Neural cell (in vitro differentiated cells): ENCODE measurements around the gene GK. TPM values are rescaled to one million over a fixed set of nuclear protein-coding genes. Genes with fewer than 3 reads are reported as not detected.
"Not testable (repeated sequence)": the region's sequence is repeated elsewhere in the genome, so short reads cannot be mapped to it uniquely, and the experiment has no call there.

Experiments used
- H2AFZ ChIP-seq: fragments of 200-600, 300-800 bp; sonication (generic), shearing (Covaris generic); 2 replicates; pipeline ENCODE4 v1.6.0; 2014; ENCODE audit warnings: low read depth, mild to moderate bottlenecking, antibody characterized with exemption, low read length, moderate library complexity
- H3F3A ChIP-seq: fragments of 200-600 bp; shearing (Covaris generic); 2 replicates; pipeline ENCODE4 v1.6.1; 2016; ENCODE audit warnings: mild to moderate bottlenecking, moderate library complexity, mixed read lengths, antibody characterized with exemption, low read length; ENCODE audit not compliant: insufficient read depth, poor library complexity, severe bottlenecking
- H3K27ac ChIP-seq: fragments of 200-600, 300-800 bp; sonication (generic), shearing (Covaris generic); 2 replicates; pipeline ENCODE4 v1.5.1; 2014; ENCODE audit warnings: mild to moderate bottlenecking, low read length, moderate library complexity
- H3K27me3 ChIP-seq: fragments of 300-800, 200-600 bp; sonication (generic), shearing (Covaris generic); 2 replicates; pipeline ENCODE4 v1.6.0; 2014; ENCODE audit warnings: mild to moderate bottlenecking, low read depth, low read length, moderate library complexity; ENCODE audit not compliant: insufficient read depth
- H3K36me3 ChIP-seq: fragments of 300-800, 200-600 bp; sonication (generic), shearing (Covaris generic); 2 replicates; pipeline ENCODE4 v1.5.1; 2014; ENCODE audit warnings: mild to moderate bottlenecking, antibody characterized with exemption, low read length, moderate library complexity; ENCODE audit not compliant: insufficient read depth
- H3K4me2 ChIP-seq: fragments of 300-800, 200-600 bp; sonication (generic), shearing (Covaris generic); 2 replicates; pipeline ENCODE4 v1.6.0; 2014; ENCODE audit warnings: mild to moderate bottlenecking, low read length
- H3K4me3 ChIP-seq: fragments of 300-800, 200-600 bp; sonication (generic), shearing (Covaris generic); 2 replicates; pipeline ENCODE4 v1.5.1; 2014; ENCODE audit warnings: mild to moderate bottlenecking, low read length, moderate library complexity
- H3K79me2 ChIP-seq: fragments of 200-600 bp; shearing (Covaris generic); replicated peaks from 2 replicates; pipeline ENCODE4 v1.6.0; 2014; ENCODE audit warnings: mild to moderate bottlenecking, low read length, moderate library complexity; ENCODE audit not compliant: insufficient read depth
- H3K9ac ChIP-seq: fragments of 300-800, 200-600 bp; sonication (generic), shearing (Covaris generic); 2 replicates; pipeline ENCODE4 v1.6.1; 2016; ENCODE audit warnings: mild to moderate bottlenecking, low read length, mixed read lengths
- H3K9me2 ChIP-seq: fragments of 200-600 bp; shearing (Covaris generic); 2 replicates; pipeline ENCODE4 v1.6.1; 2016; ENCODE audit warnings: mild to moderate bottlenecking, low read length, mixed read lengths; ENCODE audit not compliant: insufficient read depth
- H3K9me3 ChIP-seq: fragments of 200-600, 300-800 bp; sonication (generic), shearing (Covaris generic); 2 replicates; pipeline ENCODE4 v1.6.1; 2016; ENCODE audit warnings: mild to moderate bottlenecking, mixed run types, low read length, moderate library complexity, mixed read lengths
- H4K20me1 ChIP-seq: fragments of 200-600 bp; shearing (Covaris generic); 2 replicates; pipeline ENCODE4 v1.6.1; 2016; ENCODE audit warnings: mild to moderate bottlenecking, mixed run types; ENCODE audit not compliant: insufficient read depth
- EP300 ChIP-seq: fragments of 450-650 bp; conservative IDR thresholded peaks from 2 replicates; pipeline ENCODE4 v1.6.1; 2014; ENCODE audit warnings: antibody characterized with exemption, mild to moderate bottlenecking, moderate library complexity; ENCODE audit not compliant: poor library complexity, severe bottlenecking
- EZH2 ChIP-seq: fragments of 200-600, 300-800 bp; shearing (Covaris generic), sonication (generic); IDR thresholded peaks from 2 replicates; pipeline ENCODE4 v1.6.1; 2014; ENCODE audit warnings: antibody characterized with exemption, low read length, borderline replicate concordance, mild to moderate bottlenecking; ENCODE audit not compliant: insufficient read depth, poor library complexity, severe bottlenecking
- MXI1 ChIP-seq: fragments of 450-650 bp; conservative IDR thresholded peaks from 2 replicates; pipeline ENCODE4 v1.6.1; 2014; ENCODE audit warnings: antibody characterized with exemption, mild to moderate bottlenecking; ENCODE audit not compliant: poor library complexity, severe bottlenecking
- POLR2AphosphoS5 ChIP-seq: IDR thresholded peaks from 2 replicates; pipeline ENCODE4 v1.6.1; 2012
- RAD21 ChIP-seq: fragments of 450-650 bp; conservative IDR thresholded peaks from 2 replicates; pipeline ENCODE4 v1.6.1; 2014; ENCODE audit warnings: antibody characterized with exemption, mild to moderate bottlenecking, moderate library complexity
- SMC3 ChIP-seq: fragments of 450-650 bp; conservative IDR thresholded peaks from 2 replicates; pipeline ENCODE4 v1.6.1; 2014; ENCODE audit warnings: antibody characterized with exemption, mild to moderate bottlenecking, moderate library complexity; ENCODE audit not compliant: poor library complexity
- TAF1 ChIP-seq: IDR thresholded peaks from 2 replicates; pipeline ENCODE4 v1.6.1; 2012; ENCODE audit warnings: low read depth
- polyA plus RNA-seq: library from polyadenylated mRNA; depleted of rRNA; stranded (reverse); fragments of >200 nt; gene quantifications from 2 replicates; pipeline ENCODE4 v1.2.3, GENCODE V29; 2014
- TF ChIP-seq, protein P1 (sequence below): IDR thresholded peaks from 2 replicates; pipeline ENCODE4 v1.6.1; 2012; ENCODE audit warnings: borderline replicate concordance
- TF ChIP-seq, protein P2 (sequence below): fragments of 450-650 bp; IDR thresholded peaks from 2 replicates; pipeline ENCODE4 v1.5.1; 2014; ENCODE audit warnings: antibody characterized with exemption, mild to moderate bottlenecking, moderate library complexity; ENCODE audit not compliant: poor library complexity, severe bottlenecking

GK gene
- polyA plus RNA-seq, 1 donor from 2014 or later, result 6.3 TPM

DNA sequence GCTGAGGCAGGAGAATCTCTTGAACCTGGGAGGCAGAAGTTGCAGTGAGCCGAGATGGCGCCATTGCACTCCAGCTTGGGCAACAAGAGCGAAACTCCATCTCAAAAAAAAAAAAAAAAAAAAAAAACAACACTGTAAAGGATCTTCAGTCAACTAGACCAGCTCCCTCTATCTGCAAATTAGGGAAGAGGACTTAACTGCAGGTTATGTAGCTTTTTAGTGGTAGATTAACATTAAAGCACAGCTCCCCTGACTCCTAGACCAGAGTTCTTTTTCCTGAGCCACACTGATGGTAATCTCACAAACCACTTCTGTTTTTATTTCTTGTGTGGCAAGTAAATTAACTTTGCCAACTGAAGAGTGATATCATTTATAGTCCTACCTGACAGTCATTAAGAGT, 18.0 kb downstream of the GK start:
- not testable (repeated sequence) for H3K27ac ChIP-seq, H3K4me2 ChIP-seq, H2AFZ ChIP-seq, H3K9me2 ChIP-seq, H3K79me2 ChIP-seq, H3F3A ChIP-seq, H3K9me3 ChIP-seq, H4K20me1 ChIP-seq, H3K4me3 ChIP-seq, H3K27me3 ChIP-seq, H3K36me3 ChIP-seq, H3K9ac ChIP-seq

DNA sequence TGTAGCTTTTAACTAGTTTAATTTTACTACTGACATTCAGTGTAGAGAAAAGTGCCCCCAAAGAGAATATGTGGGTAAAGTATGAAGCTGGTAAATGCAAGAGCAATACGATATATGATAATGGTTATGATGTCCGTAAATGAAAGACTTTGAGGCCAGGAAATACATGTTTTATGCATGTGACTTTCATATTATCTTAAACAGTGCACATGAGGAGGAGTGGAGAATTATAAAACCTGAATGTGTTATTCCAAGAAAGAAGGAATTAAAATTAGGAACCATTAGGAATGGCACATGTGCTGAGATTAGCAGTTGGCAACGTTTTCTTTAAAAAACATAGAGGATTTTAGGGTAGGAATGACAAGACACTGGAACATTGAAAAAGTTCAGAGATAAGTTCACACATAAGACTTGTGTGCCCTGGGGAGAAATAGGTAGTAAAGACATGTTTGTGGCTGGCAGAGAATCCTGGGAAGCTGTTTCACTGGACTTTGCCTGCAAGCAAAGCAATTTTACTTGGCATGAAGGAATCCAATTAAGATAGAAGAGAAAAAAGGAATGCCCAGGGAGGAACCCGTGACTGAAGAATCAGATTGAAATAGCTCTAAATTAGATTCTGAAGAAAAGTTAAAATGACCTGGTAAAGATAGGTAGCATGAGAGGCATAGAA, 20.0 kb downstream of the GK start:
- TF ChIP-seq, protein P1, sequence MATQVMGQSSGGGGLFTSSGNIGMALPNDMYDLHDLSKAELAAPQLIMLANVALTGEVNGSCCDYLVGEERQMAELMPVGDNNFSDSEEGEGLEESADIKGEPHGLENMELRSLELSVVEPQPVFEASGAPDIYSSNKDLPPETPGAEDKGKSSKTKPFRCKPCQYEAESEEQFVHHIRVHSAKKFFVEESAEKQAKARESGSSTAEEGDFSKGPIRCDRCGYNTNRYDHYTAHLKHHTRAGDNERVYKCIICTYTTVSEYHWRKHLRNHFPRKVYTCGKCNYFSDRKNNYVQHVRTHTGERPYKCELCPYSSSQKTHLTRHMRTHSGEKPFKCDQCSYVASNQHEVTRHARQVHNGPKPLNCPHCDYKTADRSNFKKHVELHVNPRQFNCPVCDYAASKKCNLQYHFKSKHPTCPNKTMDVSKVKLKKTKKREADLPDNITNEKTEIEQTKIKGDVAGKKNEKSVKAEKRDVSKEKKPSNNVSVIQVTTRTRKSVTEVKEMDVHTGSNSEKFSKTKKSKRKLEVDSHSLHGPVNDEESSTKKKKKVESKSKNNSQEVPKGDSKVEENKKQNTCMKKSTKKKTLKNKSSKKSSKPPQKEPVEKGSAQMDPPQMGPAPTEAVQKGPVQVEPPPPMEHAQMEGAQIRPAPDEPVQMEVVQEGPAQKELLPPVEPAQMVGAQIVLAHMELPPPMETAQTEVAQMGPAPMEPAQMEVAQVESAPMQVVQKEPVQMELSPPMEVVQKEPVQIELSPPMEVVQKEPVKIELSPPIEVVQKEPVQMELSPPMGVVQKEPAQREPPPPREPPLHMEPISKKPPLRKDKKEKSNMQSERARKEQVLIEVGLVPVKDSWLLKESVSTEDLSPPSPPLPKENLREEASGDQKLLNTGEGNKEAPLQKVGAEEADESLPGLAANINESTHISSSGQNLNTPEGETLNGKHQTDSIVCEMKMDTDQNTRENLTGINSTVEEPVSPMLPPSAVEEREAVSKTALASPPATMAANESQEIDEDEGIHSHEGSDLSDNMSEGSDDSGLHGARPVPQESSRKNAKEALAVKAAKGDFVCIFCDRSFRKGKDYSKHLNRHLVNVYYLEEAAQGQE, result no peak
- TF ChIP-seq TAF1 (no peak), SMC3 (no peak), POLR2AphosphoS5 (no peak), RAD21 (no peak), MXI1 (no peak), EZH2 (no peak), EP300 (no peak)
- TF ChIP-seq, protein P2, sequence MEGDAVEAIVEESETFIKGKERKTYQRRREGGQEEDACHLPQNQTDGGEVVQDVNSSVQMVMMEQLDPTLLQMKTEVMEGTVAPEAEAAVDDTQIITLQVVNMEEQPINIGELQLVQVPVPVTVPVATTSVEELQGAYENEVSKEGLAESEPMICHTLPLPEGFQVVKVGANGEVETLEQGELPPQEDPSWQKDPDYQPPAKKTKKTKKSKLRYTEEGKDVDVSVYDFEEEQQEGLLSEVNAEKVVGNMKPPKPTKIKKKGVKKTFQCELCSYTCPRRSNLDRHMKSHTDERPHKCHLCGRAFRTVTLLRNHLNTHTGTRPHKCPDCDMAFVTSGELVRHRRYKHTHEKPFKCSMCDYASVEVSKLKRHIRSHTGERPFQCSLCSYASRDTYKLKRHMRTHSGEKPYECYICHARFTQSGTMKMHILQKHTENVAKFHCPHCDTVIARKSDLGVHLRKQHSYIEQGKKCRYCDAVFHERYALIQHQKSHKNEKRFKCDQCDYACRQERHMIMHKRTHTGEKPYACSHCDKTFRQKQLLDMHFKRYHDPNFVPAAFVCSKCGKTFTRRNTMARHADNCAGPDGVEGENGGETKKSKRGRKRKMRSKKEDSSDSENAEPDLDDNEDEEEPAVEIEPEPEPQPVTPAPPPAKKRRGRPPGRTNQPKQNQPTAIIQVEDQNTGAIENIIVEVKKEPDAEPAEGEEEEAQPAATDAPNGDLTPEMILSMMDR, result no peak
- H2AFZ ChIP-seq, result no peak overlapping the region
- no peak overlapping the region for H3K9ac ChIP-seq
- no peaks in the 10 kb centered on the region for H3K9me2 ChIP-seq
- H3K9me3 ChIP-seq, result no peaks in the 10 kb centered on the region
- H3K27ac ChIP-seq, result no peak overlapping the region
- no peak overlapping the region for H3K4me2 ChIP-seq
- H3K4me3 ChIP-seq, result no peak overlapping the region
- no peaks in the 10 kb centered on the region for H3K79me2 ChIP-seq
- H3K36me3 ChIP-seq, result no peaks in the 10 kb centered on the region
- no peaks in the 10 kb centered on the region for H4K20me1 ChIP-seq
- no peaks in the 10 kb centered on the region for H3K27me3 ChIP-seq
- H3F3A ChIP-seq, result no peaks in the 10 kb centered on the region
